Panc1 (cell line): ENCODE measurements around the gene AMN. TPM values are rescaled to one million over a fixed set of nuclear protein-coding genes. Genes with fewer than 3 reads are reported as not detected.

Experiments
- ATAC-seq: fragments of 200-7000 bp; cut with Tn5 transposase; 2 replicates; pipeline ENCODE4 v1.9.1; 2020; ENCODE audit warnings: mild to moderate bottlenecking, moderate library complexity
- BruUV-seq: library from RNA; stranded (reverse); fragments of 400-500 nt; replicated peaks from 2 replicates; lab custom pipeline; 2021; lab: Mats Ljungman, UMichigan
- CTCF ChIA-PET: fragments of 300-600 bp; sonication (Branson Sonifier 250); formaldehyde crosslinking; loops from one replicate; lab custom pipeline; 2022; ENCODE audit warnings: antibody characterized with exemption; lab: Charles Lee
- POLR2A ChIA-PET: fragments of 300-600 bp; sonication (Branson Sonifier 250); formaldehyde crosslinking; loops from one replicate; lab custom pipeline; 2022; ENCODE audit warnings: antibody characterized with exemption; lab: Charles Lee
- DNase-seq: peaks from one replicate; pipeline ENCODE4 v3.0.0-alpha.2; 2010; ENCODE audit warnings: low read depth, low spot score
- H3K27ac ChIP-seq: 2 replicates; pipeline ENCODE4 v1.5.1; 2011; ENCODE audit warnings: mild to moderate bottlenecking, low read length, inconsistent platforms
- H3K27me3 ChIP-seq: fragments of 200-500 bp; sonication (Bioruptor generic); 2 replicates; pipeline ENCODE4 v1.6.0; 2014; ENCODE audit warnings: low read length, inconsistent platforms; ENCODE audit not compliant: control insufficient read depth, insufficient read depth
- H3K36me3 ChIP-seq: fragments of 200-500 bp; sonication (Bioruptor generic); 2 replicates; pipeline ENCODE4 v1.5.1; 2014; ENCODE audit warnings: inconsistent platforms, mild to moderate bottlenecking, low read length, moderate library complexity; ENCODE audit not compliant: control insufficient read depth, insufficient read depth
- H3K4me1 ChIP-seq: 2 replicates; pipeline ENCODE4 v1.5.1; 2011; ENCODE audit warnings: inconsistent platforms, mild to moderate bottlenecking, low read length, moderate library complexity; ENCODE audit not compliant: control insufficient read depth, insufficient read depth
- H3K4me3 ChIP-seq, 2 experiments: 2 replicates each; pipeline ENCODE4 v1.5.1; 2011 to 2012; ENCODE audit warnings: low read depth in 2 of 2, low read length in 2 of 2, mild to moderate bottlenecking in 2 of 2, inconsistent platforms in 1 of 2, moderate library complexity in 1 of 2
- H3K9me3 ChIP-seq: fragments of 200-500 bp; sonication (Bioruptor generic); 2 replicates; pipeline ENCODE4 v1.5.1; 2014; ENCODE audit warnings: low read depth, mild to moderate bottlenecking, inconsistent platforms, low read length, moderate library complexity; ENCODE audit not compliant: control insufficient read depth, insufficient read depth
- CTCF ChIP-seq: fragments of 450-650 bp; IDR thresholded peaks from 2 replicates; pipeline ENCODE4 v1.5.1; 2017; ENCODE audit warnings: mild to moderate bottlenecking
- POLR2AphosphoS5 ChIP-seq: IDR thresholded peaks from 2 replicates; pipeline ENCODE4 v1.6.1; 2012; ENCODE audit warnings: mild to moderate bottlenecking, low read depth, low read length, moderate library complexity
- SIN3A ChIP-seq: IDR thresholded peaks from 2 replicates; pipeline ENCODE4 v1.6.1; 2012; ENCODE audit warnings: low read depth, mild to moderate bottlenecking, low read length, moderate library complexity, borderline replicate concordance; ENCODE audit not compliant: insufficient read depth
- TCF7L2 ChIP-seq: IDR thresholded peaks from 2 replicates; pipeline ENCODE4 v1.6.1; 2011; ENCODE audit warnings: mild to moderate bottlenecking, low read depth, low read length, inconsistent platforms
- in situ Hi-C: cut with HindIII; loops from 2 replicates; pipeline ENCODE4 v1.10.0; 2016; ENCODE audit warnings: low sequenced_read_pairs, low pct_unique_long_range_greater_than_20kb
- intact Hi-C: fragments of 100-400 bp; cut with micrococcal nuclease; formaldehyde crosslinking; loops from one replicate; pipeline ENCODE4 v1.10.0; 2022; ENCODE audit not compliant: unreplicated experiment
- total RNA-seq: library from RNA; stranded (reverse); gene quantifications from one replicate; pipeline ENCODE4 v1.2.1, GENCODE V29; 2021; ENCODE audit not compliant: unreplicated experiment
- TF ChIP-seq, protein P1 (sequence below), 2 experiments: IDR thresholded peaks; 2 replicates each; pipeline ENCODE4 v1.6.1; 2011 to 2012; ENCODE audit warnings: low read depth in 2 of 2, control low read depth in 1 of 2, low read length in 1 of 2, mild to moderate bottlenecking in 1 of 2, moderate library complexity in 1 of 2; ENCODE audit not compliant: insufficient read depth in 1 of 2

The AMN gene
- total RNA-seq, 1 experiment from 2014 or later: 0.44 TPM

GRCh38 chr14:102947321-102948103 lies 25.0 kb downstream of the AMN start:
- peaks cover 2% of the 10 kb centered on the region; the same call in 1 of the 2 replicates for H3K36me3 ChIP-seq
- no peak for ATAC-seq
- in situ Hi-C loops: no loop called here
- TF ChIP-seq SIN3A (no peak), POLR2AphosphoS5 (no peak), CTCF (no peak), TCF7L2 (no peak)
- TF ChIP-seq, protein P1, sequence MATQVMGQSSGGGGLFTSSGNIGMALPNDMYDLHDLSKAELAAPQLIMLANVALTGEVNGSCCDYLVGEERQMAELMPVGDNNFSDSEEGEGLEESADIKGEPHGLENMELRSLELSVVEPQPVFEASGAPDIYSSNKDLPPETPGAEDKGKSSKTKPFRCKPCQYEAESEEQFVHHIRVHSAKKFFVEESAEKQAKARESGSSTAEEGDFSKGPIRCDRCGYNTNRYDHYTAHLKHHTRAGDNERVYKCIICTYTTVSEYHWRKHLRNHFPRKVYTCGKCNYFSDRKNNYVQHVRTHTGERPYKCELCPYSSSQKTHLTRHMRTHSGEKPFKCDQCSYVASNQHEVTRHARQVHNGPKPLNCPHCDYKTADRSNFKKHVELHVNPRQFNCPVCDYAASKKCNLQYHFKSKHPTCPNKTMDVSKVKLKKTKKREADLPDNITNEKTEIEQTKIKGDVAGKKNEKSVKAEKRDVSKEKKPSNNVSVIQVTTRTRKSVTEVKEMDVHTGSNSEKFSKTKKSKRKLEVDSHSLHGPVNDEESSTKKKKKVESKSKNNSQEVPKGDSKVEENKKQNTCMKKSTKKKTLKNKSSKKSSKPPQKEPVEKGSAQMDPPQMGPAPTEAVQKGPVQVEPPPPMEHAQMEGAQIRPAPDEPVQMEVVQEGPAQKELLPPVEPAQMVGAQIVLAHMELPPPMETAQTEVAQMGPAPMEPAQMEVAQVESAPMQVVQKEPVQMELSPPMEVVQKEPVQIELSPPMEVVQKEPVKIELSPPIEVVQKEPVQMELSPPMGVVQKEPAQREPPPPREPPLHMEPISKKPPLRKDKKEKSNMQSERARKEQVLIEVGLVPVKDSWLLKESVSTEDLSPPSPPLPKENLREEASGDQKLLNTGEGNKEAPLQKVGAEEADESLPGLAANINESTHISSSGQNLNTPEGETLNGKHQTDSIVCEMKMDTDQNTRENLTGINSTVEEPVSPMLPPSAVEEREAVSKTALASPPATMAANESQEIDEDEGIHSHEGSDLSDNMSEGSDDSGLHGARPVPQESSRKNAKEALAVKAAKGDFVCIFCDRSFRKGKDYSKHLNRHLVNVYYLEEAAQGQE (IDR thresholded peaks at IDR 0.05; ENCODE audit: insufficient read depth in 1 of 2, low read depth in 2 of 2, low read length in 1 of 2): no peak
- intact Hi-C loops: no loop called here
- DNase-seq: no peak
- no peak overlapping the region for H3K4me3 ChIP-seq
- no peaks in the 10 kb centered on the region for H3K4me1 ChIP-seq
- no peaks in the 10 kb centered on the region for H3K27me3 ChIP-seq
- ChIA-PET POLR2A (no interaction called here), CTCF (no interaction called here)
- BruUV-seq: no TSS peak
- H3K9me3 ChIP-seq: no peaks in the 10 kb centered on the region
- no peak overlapping the region for H3K27ac ChIP-seq

GRCh38 chr14:102948698-102949061 lies 26.2 kb downstream of the AMN start:
- no peaks in the 10 kb centered on the region for H3K4me1 ChIP-seq
- H3K4me3 ChIP-seq: no peak overlapping the region
- intact Hi-C loops (no loop called here), in situ Hi-C loops (no loop called here)
- DNase-seq (no peak), ATAC-seq (no peak; the same call in none of the 2 replicates)
- H3K9me3 ChIP-seq: no peaks in the 10 kb centered on the region
- peaks cover 2% of the 10 kb centered on the region; the same call in 1 of the 2 replicates for H3K36me3 ChIP-seq
- ChIA-PET POLR2A (no interaction called here), CTCF (no interaction called here)
- no peaks in the 10 kb centered on the region for H3K27me3 ChIP-seq
- H3K27ac ChIP-seq: no peak overlapping the region
- no TSS peak for BruUV-seq
- TF ChIP-seq SIN3A (no peak), CTCF (no peak), TCF7L2 (no peak), POLR2AphosphoS5 (no peak)
- TF ChIP-seq, protein P1 (IDR thresholded peaks at IDR 0.05; ENCODE audit: insufficient read depth in 1 of 2, low read depth in 2 of 2, low read length in 1 of 2): no peak
